Nephron (organoid): ENCODE data around the gene HNF1A.

Experiments
- H3K27ac Mint-ChIP-seq, 3 experiments: 2 replicates each; pipeline ENCODE4 v1.8.0; 2020; ENCODE audit warnings: mixed read lengths in 3 of 3, mild to moderate bottlenecking in 2 of 3, moderate library complexity in 1 of 3
- H3K27me3 Mint-ChIP-seq: 2 replicates; pipeline ENCODE4 v1.8.0; 2021; ENCODE audit warnings: low read depth, mild to moderate bottlenecking, moderate library complexity, mixed read lengths
- H3K36me3 Mint-ChIP-seq: 2 replicates; pipeline ENCODE4 v1.8.0; 2020; ENCODE audit warnings: low read depth, mixed read lengths
- H3K4me1 Mint-ChIP-seq: 2 replicates; pipeline ENCODE4 v1.8.0; 2020; ENCODE audit warnings: mixed read lengths
- H3K4me3 Mint-ChIP-seq, 3 experiments: 2 replicates each; pipeline ENCODE4 v1.8.0; 2020; ENCODE audit warnings: mild to moderate bottlenecking in 3 of 3, mixed read lengths in 3 of 3, moderate library complexity in 2 of 3
- H3K9me3 Mint-ChIP-seq: 2 replicates; pipeline ENCODE4 v1.8.0; 2020; ENCODE audit warnings: mixed read lengths
- TF ChIP-seq, protein P1 (sequence below), 3 experiments: fragments of 200-600 bp; sonication (generic); IDR thresholded peaks; one replicate each; pipeline ENCODE4 v1.5.0; 2021; ENCODE audit warnings: antibody characterized with exemption in 3 of 3; ENCODE audit not compliant: unreplicated experiment in 3 of 3

Gene HNF1A

DNA sequence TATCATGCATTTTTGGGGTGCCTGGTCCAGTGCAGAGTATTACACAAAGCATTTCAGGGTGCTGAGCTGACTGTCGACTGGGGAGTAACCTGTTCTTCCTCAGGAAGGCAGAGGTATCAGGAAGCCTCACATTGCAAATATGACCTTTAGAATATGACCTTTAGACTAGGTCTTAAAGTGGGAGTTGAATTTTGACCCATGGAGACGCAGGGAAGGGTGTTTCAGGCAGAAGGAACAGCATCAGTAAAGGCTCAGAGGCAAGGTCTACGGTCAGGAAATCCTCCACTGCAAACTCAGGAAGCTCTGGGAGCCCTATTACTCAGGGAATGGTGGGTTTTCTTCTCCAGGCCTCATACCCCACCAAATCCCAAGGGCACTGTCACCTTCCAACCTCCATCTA is 11.3 kb downstream of the HNF1A start:
- Mint-ChIP-seq H3K4me1 (no peaks in the 10 kb centered on the region), H3K27ac (no peak overlapping the region), H3K27me3 (peaks cover 13% of the 10 kb centered on the region), H3K9me3 (no peaks in the 10 kb centered on the region), H3K36me3 (peaks cover 1% of the 10 kb centered on the region), H3K4me3 (no peak overlapping the region)
- TF ChIP-seq, protein P1, sequence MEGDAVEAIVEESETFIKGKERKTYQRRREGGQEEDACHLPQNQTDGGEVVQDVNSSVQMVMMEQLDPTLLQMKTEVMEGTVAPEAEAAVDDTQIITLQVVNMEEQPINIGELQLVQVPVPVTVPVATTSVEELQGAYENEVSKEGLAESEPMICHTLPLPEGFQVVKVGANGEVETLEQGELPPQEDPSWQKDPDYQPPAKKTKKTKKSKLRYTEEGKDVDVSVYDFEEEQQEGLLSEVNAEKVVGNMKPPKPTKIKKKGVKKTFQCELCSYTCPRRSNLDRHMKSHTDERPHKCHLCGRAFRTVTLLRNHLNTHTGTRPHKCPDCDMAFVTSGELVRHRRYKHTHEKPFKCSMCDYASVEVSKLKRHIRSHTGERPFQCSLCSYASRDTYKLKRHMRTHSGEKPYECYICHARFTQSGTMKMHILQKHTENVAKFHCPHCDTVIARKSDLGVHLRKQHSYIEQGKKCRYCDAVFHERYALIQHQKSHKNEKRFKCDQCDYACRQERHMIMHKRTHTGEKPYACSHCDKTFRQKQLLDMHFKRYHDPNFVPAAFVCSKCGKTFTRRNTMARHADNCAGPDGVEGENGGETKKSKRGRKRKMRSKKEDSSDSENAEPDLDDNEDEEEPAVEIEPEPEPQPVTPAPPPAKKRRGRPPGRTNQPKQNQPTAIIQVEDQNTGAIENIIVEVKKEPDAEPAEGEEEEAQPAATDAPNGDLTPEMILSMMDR (IDR thresholded peaks at IDR 0.05; ENCODE audit: unreplicated experiment in 3 of 3), result no peak

DNA sequence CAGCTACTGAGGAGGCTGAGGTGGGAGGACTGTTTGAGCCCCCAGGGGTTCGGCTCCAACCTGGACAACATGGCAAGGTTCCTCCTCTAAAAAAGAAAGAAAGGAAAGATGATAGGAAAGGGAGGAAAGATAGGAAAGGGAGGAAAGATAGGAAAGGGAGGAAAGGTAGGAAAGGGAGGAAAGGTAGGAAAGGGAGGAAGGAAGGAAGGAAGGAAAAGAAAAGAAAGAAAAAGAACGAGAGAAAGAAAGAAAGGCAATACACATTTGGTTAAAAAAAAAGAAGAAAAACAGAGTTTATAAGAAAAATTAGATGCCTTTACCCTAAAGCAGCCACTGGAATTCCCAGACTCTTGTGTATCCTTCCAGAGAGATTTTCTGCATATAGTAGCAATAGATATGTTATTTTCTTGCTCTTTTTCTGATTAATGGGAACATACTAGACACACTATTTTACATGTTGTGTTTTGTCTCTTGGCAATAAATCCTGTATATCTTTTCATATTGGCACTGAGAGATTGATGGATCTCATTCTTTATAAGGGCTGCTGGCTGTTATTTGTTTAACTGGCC is 12.2 kb downstream of the HNF1A start:
- H3K36me3 Mint-ChIP-seq, result peaks cover 10% of the 10 kb centered on the region

DNA sequence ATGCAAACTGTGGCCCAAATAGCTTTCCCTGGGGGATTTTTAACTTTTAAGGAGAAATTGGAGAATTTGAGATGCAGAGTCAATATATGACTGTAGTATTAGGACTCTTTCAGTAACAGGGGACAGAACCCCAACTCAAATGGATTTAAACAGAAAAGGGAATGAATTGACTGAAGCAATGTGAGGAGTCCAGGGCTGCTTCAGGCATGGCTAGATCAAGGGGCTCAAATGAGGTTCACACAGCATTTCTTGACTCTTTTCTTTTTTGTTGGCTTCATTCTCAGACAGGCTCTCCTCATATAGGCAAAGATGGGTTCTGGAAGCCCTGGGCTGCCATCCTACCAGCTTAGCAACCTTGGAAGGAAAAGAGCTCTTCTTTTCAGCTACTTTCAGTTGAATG is 13.6 kb downstream of the HNF1A start:
- no peaks in the 10 kb centered on the region for H3K4me1 Mint-ChIP-seq
- peaks cover 13% of the 10 kb centered on the region for H3K36me3 Mint-ChIP-seq
- no peak overlapping the region for H3K4me3 Mint-ChIP-seq
- H3K27ac Mint-ChIP-seq, result no peak overlapping the region
- TF ChIP-seq, protein P1 (IDR thresholded peaks at IDR 0.05; ENCODE audit: unreplicated experiment in 3 of 3), result no peak
- H3K9me3 Mint-ChIP-seq, result no peaks in the 10 kb centered on the region
- H3K27me3 Mint-ChIP-seq, result peaks cover 24% of the 10 kb centered on the region

More for the DNA sequence above, 12.2 kb downstream of the HNF1A start:
- TF ChIP-seq, protein P1 (IDR thresholded peaks at IDR 0.05; ENCODE audit: unreplicated experiment in 3 of 3), result no peak
- Mint-ChIP-seq H3K27me3 (peaks cover 18% of the 10 kb centered on the region), H3K27ac (no peak overlapping the region), H3K4me3 (no peak overlapping the region), H3K4me1 (no peaks in the 10 kb centered on the region), H3K9me3 (no peaks in the 10 kb centered on the region)

DNA sequence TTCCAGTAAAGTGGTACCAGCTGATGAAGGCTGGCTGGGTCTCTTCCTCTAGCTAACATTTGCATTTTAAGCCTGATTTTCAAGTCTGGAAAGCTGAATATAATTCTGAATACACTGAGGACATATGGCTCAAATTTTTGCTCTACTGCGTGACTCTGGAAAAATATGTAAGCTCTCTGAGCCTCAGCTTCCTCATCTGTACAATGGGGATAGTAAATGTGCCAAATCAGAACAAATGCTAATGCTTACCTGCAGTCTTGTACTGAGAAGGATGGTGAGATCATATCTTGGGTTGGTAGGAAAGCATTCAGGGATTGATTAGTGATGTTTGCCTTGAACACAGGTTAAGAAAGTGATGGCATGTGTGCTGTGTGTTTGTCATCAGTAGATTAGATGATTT is 14.6 kb downstream of the HNF1A start:
- Mint-ChIP-seq H3K27ac (no peak overlapping the region), H3K4me3 (no peak overlapping the region), H3K27me3 (peaks cover 24% of the 10 kb centered on the region), H3K36me3 (peaks cover 13% of the 10 kb centered on the region), H3K4me1 (no peaks in the 10 kb centered on the region), H3K9me3 (no peaks in the 10 kb centered on the region)
- TF ChIP-seq, protein P1 (IDR thresholded peaks at IDR 0.05; ENCODE audit: unreplicated experiment in 3 of 3), result no peak

DNA sequence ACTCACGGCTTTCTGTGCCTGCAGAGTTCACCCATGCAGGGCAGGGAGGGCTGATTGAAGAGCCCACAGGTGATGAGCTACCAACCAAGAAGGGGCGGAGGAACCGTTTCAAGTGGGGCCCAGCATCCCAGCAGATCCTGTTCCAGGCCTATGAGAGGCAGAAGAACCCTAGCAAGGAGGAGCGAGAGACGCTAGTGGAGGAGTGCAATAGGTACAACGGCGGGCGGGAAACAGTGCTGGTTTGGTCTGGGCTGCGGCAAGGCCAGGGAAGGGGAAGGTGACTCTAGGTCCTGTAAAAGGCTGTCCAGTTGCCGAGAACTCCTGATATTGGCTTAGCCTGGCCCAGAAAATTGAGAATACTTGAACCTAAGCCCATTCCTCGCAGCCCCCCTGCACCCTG is 15.2 kb downstream of the HNF1A start:
- H3K27ac Mint-ChIP-seq, result no peak overlapping the region
- H3K27me3 Mint-ChIP-seq, result peaks cover 24% of the 10 kb centered on the region
- H3K4me1 Mint-ChIP-seq, result peaks cover 3% of the 10 kb centered on the region
- peaks cover 13% of the 10 kb centered on the region for H3K36me3 Mint-ChIP-seq
- TF ChIP-seq, protein P1 (IDR thresholded peaks at IDR 0.05; ENCODE audit: unreplicated experiment in 3 of 3), result no peak
- H3K4me3 Mint-ChIP-seq, result no peak overlapping the region
- no peaks in the 10 kb centered on the region for H3K9me3 Mint-ChIP-seq

DNA sequence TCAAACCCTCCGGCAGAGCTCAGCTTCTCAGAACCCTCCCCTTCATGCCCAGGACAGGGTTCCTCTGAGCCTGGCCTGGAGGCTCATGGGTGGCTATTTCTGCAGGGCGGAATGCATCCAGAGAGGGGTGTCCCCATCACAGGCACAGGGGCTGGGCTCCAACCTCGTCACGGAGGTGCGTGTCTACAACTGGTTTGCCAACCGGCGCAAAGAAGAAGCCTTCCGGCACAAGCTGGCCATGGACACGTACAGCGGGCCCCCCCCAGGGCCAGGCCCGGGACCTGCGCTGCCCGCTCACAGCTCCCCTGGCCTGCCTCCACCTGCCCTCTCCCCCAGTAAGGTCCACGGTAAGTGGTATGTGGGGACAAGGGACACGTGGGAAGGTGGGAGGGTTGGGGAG is 15.7 kb downstream of the HNF1A start:
- H3K27ac Mint-ChIP-seq, result no peak overlapping the region
- H3K27me3 Mint-ChIP-seq, result peaks cover 21% of the 10 kb centered on the region
- peaks cover 13% of the 10 kb centered on the region for H3K36me3 Mint-ChIP-seq
- H3K4me3 Mint-ChIP-seq, result no peak overlapping the region
- no peaks in the 10 kb centered on the region for H3K9me3 Mint-ChIP-seq
- H3K4me1 Mint-ChIP-seq, result peaks cover 5% of the 10 kb centered on the region
- TF ChIP-seq, protein P1 (IDR thresholded peaks at IDR 0.05; ENCODE audit: unreplicated experiment in 3 of 3), result no peak
